GM19193 (cell line): ENCODE data around the gene ZNF652.

Experiments
- POLR2A ChIP-seq: IDR thresholded peaks from 4 replicates; pipeline ENCODE4 v1.6.1; 2011; ENCODE audit not compliant: insufficient read depth, insufficient read length; ENCODE audit errors: extremely low read depth

Gene ZNF652

GRCh38 chr17:49280061-49280460 is 82.0 kb downstream of the ZNF652 start:
- no peak for TF ChIP-seq POLR2A

- no peak for TF ChIP-seq POLR2A
Observed at GRCh38 chr17:49278076-49278475, 84.0 kb downstream of the ZNF652 start.

GRCh38 chr17:49277638-49278037 is 84.4 kb downstream of the ZNF652 start:
- no peak for TF ChIP-seq POLR2A

GRCh38 chr17:49269356-49269755 is 92.7 kb downstream of the ZNF652 start:
- no peak for TF ChIP-seq POLR2A

GRCh38 chr17:49267912-49268311 is 94.1 kb downstream of the ZNF652 start:
- no peak for TF ChIP-seq POLR2A

GRCh38 chr17:49266233-49266632 is 95.8 kb downstream of the ZNF652 start:
- no peak for TF ChIP-seq POLR2A

GRCh38 chr17:49260817-49261291 is 101.2 kb downstream of the ZNF652 start:
- TF ChIP-seq POLR2A: no peak

GRCh38 chr17:49260011-49260816 is 101.8 kb downstream of the ZNF652 start:
- no peak for TF ChIP-seq POLR2A

- TF ChIP-seq POLR2A: no peak
Observed at GRCh38 chr17:49259663-49260010, 102.4 kb downstream of the ZNF652 start.

GRCh38 chr17:49258394-49258793 is 103.7 kb downstream of the ZNF652 start:
- no peak for TF ChIP-seq POLR2A

GRCh38 chr17:49255125-49255524 is 106.9 kb downstream of the ZNF652 start:
- no peak for TF ChIP-seq POLR2A

GRCh38 chr17:49254066-49254465 is 108.0 kb downstream of the ZNF652 start:
- TF ChIP-seq POLR2A: no peak

GRCh38 chr17:49252148-49252695 is 109.8 kb downstream of the ZNF652 start:
- no peak for TF ChIP-seq POLR2A

- no peak for TF ChIP-seq POLR2A
Observed at GRCh38 chr17:49249890-49250522, 112.0 kb downstream of the ZNF652 start.

- no peak for TF ChIP-seq POLR2A
Observed at GRCh38 chr17:49249292-49249794, 112.7 kb downstream of the ZNF652 start.

GRCh38 chr17:49247944-49248343 is 114.1 kb downstream of the ZNF652 start:
- TF ChIP-seq POLR2A: no peak
